Stimulated activated CD8-positive, alpha-beta memory T cell treated with anti-CD3 and anti-CD28 coated beads, Interleukin-2, amount 100 ng/mL, for 1 hour (primary cell): ENCODE results near the gene SUCLG2.
"Not testable (repeated sequence)": the region's sequence is repeated elsewhere in the genome, so short reads cannot be mapped to it uniquely, and the experiment has no call there.

Experiments used
- DNase-seq, 2 donors: peaks; one replicate each; pipeline ENCODE4 v3.0.0-alpha.2; 2020; ENCODE audit warnings: low read depth in 2 of 2

Gene SUCLG2

GRCh38 chr3:67609709-67610108, 44.7 kb downstream of the SUCLG2 start:
- no peak for DNase-seq

GRCh38 chr3:67608034-67608433, 46.4 kb downstream of the SUCLG2 start:
- DNase-seq: no peak

DNA sequence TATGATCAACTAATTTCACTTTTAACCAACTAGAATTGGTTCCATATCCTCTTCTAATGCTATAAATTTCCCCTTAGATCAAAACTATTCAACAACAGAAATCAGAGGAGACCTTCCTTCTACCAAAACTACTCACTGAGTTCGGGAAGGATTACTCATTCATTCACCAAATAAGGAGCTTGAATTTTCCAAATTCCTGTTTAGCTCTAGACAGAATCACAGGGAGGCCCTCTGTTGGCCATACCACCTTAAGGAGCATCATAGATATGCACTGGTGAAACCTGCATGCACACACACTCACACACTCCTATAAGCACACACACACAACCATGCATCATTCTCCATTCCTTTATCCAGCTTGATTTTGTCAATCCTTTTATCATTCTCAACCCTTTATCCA, 49.0 kb downstream of the SUCLG2 start:
- DNase-seq: no peak

DNA sequence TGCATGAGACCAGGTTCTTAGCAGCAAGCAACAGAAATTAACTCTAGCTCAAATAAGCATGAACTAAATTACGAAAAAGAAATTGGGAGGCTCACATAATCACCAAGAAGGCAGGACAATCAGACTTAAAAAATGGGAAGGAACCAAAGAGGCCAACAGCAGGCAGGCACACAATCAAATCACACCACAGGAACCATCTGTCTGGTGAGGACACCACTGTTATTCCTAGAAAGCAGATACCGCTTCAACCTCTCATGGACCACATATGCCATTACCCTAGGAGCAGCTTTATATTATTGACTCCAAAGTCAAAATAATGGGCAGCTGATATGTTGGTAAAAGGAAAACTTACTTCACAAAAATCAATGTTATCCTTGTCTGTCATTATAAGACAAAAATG, 51.6 kb downstream of the SUCLG2 start:
- DNase-seq: no peak

- DNase-seq: peak in 1 of 2 donors; percentile 5
Observed at GRCh38 chr3:67601919-67602608, 52.3 kb downstream of the SUCLG2 start.

DNA sequence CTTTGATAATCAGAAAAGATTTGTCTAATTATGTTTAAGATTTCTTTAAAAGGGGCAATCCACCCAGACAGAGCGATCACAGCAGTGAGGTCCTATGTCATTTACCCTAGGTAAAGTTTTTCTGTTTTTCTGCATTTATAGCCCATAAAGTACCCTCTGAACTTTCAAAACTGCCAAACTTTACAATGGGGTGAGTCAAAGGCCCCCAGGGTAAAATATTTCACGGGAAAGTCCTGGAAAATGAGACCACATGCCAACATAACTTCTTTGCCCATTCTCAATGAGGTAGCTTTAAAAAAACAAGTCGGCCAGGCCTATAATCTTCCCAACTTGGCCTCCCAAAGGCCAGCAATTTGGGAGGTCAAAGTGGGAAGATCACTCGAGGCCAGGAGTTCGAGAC, 53.0 kb downstream of the SUCLG2 start:
- DNase-seq: no peak

GRCh38 chr3:67599821-67600220, 54.6 kb downstream of the SUCLG2 start:
- no peak for DNase-seq

DNA sequence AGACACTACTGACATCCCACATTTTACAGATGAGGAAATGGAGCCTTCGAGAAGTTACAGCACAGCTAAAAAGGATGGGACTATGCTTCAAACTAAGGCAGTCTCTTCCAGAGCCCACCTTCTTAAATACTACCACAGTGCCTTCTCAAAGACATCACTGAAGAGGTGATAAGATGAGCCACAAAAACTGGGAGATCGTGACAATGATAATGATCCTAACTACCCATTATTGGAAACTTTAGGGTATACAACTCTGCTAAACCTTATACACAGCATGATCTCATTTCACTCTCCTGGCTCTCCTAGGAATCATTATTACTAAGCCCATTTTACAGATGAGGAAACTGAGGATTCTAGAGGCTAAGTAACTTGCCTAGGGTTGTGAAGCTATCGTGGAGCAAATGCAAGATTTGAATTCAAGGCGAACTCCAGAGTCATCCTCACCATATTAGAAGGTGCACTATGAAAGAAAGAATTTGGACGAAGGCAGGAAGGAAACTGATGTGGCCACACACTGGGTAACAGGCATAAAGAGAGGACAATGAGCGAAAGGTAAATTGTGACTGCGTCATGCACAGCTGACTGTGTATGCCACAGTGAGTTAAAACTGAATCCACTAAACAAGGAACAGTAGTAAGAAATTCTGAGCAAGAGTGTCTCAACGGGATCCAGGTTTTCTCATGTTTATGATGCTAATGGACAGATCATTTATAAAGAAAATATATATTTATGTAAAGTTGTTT, 55.4 kb downstream of the SUCLG2 start:
- DNase-seq: no peak

DNA sequence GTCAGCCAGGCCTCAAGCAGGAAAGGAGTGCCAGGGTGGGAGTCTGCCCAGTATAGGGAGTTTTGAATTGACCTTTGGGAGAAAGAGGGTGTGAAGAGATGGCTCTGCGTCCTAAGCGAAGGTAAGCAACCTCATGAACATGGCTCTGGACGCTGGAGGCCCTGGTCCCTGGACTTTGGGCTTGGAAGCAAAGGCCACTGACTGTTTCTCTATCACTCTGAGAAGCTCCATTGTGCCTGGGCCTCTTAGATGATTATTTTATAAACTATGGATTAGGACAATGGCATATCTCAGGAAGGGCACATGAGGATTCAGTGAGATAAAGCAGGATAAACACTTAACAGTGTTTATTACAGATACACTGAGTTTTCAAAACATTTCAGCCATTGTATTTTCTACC, 59.0 kb downstream of the SUCLG2 start:
- no peak for DNase-seq

DNA sequence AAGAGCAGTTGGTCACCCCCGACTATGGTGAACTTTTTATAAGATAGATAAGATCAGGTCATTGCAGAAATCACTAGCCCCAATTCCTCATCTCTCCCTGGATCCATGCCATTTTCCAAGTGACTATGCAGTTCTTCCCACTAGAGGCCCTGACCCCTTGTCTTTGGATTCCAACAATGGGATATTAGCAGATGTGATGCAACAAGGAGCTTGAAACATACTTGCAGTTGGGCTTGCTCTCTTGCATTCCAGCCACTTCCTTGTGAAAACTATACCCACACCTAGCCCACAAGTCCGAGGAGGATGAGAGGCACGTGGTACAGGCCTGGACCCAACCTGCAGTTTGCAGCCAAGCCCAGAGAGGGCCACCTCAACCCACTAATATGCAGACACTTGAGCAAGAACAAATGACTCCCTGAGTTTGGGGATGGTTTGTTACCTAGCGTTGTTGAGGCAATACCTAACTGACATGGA, 60.6 kb downstream of the SUCLG2 start:
- DNase-seq: no peak

- DNase-seq: no peak
Observed at GRCh38 chr3:67592057-67592456, 62.4 kb downstream of the SUCLG2 start.

DNA sequence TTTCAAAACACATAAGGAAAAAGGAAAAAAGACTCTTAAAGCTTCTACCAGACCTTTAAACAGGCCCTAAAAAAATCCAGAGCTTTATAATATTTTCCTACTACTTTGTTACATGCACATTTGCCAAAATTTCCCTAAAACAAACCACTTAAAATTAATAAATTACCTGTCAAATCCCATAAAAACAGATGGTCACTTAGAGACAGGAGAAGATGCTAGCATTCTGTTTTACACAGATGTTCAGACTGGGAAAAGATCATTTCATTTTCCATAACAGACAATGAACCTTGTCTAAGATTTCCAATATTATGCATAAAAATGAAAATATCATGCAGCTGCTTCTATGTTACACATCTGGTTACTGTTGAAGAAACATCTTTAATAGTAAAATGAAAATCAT, 66.6 kb downstream of the SUCLG2 start:
- DNase-seq: no peak

DNA sequence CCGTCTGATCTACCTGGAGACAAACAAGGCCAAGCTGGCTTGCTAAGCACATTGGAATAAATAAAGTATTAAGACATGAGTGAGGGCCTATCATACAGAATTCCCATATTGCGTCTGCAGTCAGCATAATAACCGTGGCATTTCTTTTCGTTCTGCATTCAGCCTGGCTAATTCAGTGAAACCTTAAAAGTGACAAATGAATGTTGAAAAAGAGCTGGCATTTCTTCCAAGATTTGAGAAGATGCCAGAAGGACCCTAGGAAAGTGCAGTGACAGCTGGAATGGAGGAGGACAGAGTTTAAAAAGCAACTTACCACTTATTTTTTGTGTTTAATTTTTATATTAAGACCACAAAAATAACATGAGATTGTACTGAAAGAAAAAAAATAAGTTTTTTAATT, 67.1 kb downstream of the SUCLG2 start:
- DNase-seq: no peak

DNA sequence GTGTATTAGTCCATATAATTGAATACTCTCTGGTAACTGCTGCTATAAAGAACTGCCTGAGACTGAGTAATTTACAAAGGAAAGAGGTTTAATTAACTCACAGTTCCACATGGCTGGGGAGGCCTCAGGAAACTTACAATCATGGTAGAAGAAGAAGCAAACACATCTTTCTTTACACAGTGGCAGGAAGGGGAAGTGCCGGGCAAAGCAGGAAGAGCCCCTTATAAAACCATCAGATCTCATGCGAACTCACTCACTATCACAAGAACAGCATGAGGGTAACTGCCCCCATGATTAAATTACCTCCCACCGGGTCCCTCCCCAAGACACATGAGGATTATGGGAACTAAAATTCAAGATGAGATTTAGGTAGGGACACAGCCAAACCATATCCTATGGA, 69.8 kb downstream of the SUCLG2 start:
- not testable (repeated sequence) for DNase-seq

GRCh38 chr3:67580430-67581000, 73.9 kb downstream of the SUCLG2 start:
- no peak for DNase-seq

DNA sequence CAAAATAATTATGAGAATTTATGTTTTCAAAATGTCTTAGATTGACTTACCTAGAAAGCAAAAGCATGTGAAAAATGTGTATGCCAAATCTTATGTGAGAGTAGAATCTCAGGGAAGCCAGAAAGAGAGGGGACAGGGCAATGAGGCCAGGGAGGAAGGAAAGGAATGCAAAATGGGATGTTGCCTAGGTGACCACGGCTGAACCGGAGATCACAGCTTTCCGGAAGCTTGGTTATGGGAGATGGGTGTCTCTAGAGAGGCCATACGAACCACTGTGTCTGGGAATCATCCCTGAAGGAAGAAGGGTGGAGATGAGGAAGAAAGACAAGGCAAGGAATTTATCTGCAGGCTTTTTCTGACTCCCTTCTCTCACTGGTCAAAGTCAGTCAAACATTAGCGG, 76.0 kb downstream of the SUCLG2 start:
- no peak for DNase-seq

- DNase-seq: no peak
Observed at GRCh38 chr3:67576441-67576840, 78.0 kb downstream of the SUCLG2 start.

DNA sequence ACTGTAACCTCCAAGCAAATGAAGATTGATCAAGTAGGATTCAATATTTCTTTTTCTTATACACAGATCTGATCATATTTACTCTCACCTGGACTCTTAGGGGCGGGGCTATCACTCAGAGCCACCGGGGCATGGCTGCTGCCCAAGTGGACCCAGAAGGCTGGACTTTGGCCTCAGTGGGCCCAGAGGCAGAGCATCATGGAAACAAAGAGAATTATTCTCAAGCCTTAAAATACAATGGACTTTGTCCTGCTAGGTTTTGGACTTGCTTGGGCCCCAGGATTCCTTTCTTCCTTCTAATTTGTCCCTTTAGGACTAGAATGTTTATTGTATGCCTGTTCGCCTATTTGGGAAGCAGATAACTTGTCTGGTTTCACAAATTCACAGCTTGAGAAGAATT, 85.1 kb downstream of the SUCLG2 start:
- no peak for DNase-seq

DNA sequence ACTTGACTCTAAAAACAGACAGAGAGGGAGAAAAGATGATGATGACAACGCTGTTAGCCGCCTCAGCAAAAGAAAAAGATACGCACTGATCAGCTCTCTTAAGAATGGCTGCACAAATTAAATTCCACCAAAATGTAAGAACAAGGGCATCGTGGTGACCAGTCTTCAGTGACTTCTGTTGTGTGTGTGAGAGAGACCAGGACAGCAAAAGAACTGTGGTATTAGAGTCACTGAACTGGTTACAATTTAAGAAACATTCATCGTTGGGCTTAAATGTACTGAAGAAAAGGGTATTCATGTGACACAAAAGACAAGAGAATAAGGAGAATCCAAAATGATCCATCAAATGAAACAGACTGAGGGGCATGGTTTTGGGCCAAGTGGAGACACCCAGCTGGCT, 86.5 kb downstream of the SUCLG2 start:
- DNase-seq: no peak

- DNase-seq: no peak
Observed at GRCh38 chr3:67564973-67565372, 89.4 kb downstream of the SUCLG2 start.

DNA sequence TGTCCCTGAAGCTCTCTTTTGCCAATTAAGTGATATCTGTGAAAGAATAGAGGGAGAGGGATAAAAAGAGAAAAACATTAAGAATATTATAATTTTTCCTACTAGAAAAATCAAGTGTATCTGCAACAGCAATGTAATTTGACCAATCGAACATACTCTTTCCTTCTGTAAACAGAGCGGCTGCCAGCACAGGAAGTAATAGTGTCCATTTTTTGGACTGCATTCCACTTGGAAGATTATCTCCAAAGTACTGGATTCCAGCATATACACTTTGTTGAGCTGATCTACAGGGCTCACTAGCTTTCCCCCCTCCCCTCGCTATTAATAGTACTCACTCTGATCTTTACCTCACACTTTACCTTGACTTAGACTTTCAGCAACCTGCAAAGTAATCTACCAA, 90.4 kb downstream of the SUCLG2 start:
- no peak for DNase-seq

- DNase-seq: no peak
Observed at GRCh38 chr3:67561667-67562394, 92.6 kb downstream of the SUCLG2 start.
